Nephron (organoid): ENCODE measurements around the gene STAT5A.
A peak's percentile ranks its signal among the peaks of the same experiment; 100 is the strongest.

Experiments
- H3K27ac Mint-ChIP-seq, 3 experiments: 2 replicates each; pipeline ENCODE4 v1.8.0; 2020; ENCODE audit warnings: mixed read lengths in 3 of 3, mild to moderate bottlenecking in 2 of 3, moderate library complexity in 1 of 3
- H3K27me3 Mint-ChIP-seq: 2 replicates; pipeline ENCODE4 v1.8.0; 2021; ENCODE audit warnings: low read depth, mild to moderate bottlenecking, moderate library complexity, mixed read lengths
- H3K36me3 Mint-ChIP-seq: 2 replicates; pipeline ENCODE4 v1.8.0; 2020; ENCODE audit warnings: low read depth, mixed read lengths
- H3K4me1 Mint-ChIP-seq: 2 replicates; pipeline ENCODE4 v1.8.0; 2020; ENCODE audit warnings: mixed read lengths
- H3K4me3 Mint-ChIP-seq, 3 experiments: 2 replicates each; pipeline ENCODE4 v1.8.0; 2020; ENCODE audit warnings: mild to moderate bottlenecking in 3 of 3, mixed read lengths in 3 of 3, moderate library complexity in 2 of 3
- H3K9me3 Mint-ChIP-seq: 2 replicates; pipeline ENCODE4 v1.8.0; 2020; ENCODE audit warnings: mixed read lengths
- TF ChIP-seq, protein P1 (sequence below), 3 experiments: fragments of 200-600 bp; sonication (generic); IDR thresholded peaks; one replicate each; pipeline ENCODE4 v1.5.0; 2021; ENCODE audit warnings: antibody characterized with exemption in 3 of 3; ENCODE audit not compliant: unreplicated experiment in 3 of 3

Gene STAT5A

DNA sequence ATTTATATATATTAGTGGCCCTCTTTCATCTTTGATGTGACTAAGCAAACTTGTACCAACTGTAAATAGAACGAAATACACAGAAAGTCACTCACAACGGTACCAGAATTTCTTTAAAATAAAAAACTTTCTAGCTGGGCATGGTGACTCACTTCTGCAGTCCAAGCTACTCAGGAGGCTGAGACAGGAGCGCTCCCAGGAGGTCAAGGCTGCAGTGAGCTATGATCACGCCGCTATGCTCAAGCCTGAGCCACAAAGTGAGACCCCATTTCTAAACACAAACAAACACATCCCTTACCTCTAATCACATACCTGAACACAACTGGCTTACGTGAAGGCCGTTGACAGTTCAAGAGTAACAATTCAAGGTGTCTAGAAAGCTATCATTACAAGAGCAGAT is 41.8 kb upstream of the STAT5A start:
- TF ChIP-seq, protein P1, sequence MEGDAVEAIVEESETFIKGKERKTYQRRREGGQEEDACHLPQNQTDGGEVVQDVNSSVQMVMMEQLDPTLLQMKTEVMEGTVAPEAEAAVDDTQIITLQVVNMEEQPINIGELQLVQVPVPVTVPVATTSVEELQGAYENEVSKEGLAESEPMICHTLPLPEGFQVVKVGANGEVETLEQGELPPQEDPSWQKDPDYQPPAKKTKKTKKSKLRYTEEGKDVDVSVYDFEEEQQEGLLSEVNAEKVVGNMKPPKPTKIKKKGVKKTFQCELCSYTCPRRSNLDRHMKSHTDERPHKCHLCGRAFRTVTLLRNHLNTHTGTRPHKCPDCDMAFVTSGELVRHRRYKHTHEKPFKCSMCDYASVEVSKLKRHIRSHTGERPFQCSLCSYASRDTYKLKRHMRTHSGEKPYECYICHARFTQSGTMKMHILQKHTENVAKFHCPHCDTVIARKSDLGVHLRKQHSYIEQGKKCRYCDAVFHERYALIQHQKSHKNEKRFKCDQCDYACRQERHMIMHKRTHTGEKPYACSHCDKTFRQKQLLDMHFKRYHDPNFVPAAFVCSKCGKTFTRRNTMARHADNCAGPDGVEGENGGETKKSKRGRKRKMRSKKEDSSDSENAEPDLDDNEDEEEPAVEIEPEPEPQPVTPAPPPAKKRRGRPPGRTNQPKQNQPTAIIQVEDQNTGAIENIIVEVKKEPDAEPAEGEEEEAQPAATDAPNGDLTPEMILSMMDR (IDR thresholded peaks at IDR 0.05; ENCODE audit: unreplicated experiment in 3 of 3): no peak
- Mint-ChIP-seq H3K27ac (no peak overlapping the region), H3K4me1 (peaks cover 14% of the 10 kb centered on the region), H3K27me3 (no peaks in the 10 kb centered on the region), H3K9me3 (no peaks in the 10 kb centered on the region), H3K4me3 (no peak overlapping the region), H3K36me3 (no peaks in the 10 kb centered on the region)

DNA sequence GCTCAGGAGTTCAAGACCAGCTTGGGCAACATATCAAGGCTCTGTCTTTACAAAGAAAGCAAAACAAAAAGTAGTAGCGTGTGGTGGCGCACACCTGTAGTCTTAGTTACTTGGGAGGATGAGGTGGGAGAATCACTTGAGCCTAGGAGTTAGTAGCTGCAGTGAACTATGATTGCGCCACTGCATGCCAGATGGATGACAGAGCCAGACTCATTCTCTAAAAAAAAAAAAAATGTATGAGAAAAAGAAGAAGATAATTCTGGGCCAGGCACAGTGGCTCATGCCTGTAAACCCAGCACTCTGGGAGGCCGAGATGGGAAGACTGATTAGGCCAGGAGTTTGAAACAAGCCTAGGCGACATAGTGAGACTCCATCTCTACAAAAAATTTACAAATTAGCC is 40.6 kb upstream of the STAT5A start:
- TF ChIP-seq, protein P1 (IDR thresholded peaks at IDR 0.05; ENCODE audit: unreplicated experiment in 3 of 3): no peak
- H3K4me3 Mint-ChIP-seq: no peak overlapping the region
- peak overlapping the region in 1 of 3 experiments; percentile 20 for H3K27ac Mint-ChIP-seq
- no peaks in the 10 kb centered on the region for H3K36me3 Mint-ChIP-seq
- no peaks in the 10 kb centered on the region for H3K9me3 Mint-ChIP-seq
- H3K27me3 Mint-ChIP-seq: no peaks in the 10 kb centered on the region
- H3K4me1 Mint-ChIP-seq: peaks cover 14% of the 10 kb centered on the region

DNA sequence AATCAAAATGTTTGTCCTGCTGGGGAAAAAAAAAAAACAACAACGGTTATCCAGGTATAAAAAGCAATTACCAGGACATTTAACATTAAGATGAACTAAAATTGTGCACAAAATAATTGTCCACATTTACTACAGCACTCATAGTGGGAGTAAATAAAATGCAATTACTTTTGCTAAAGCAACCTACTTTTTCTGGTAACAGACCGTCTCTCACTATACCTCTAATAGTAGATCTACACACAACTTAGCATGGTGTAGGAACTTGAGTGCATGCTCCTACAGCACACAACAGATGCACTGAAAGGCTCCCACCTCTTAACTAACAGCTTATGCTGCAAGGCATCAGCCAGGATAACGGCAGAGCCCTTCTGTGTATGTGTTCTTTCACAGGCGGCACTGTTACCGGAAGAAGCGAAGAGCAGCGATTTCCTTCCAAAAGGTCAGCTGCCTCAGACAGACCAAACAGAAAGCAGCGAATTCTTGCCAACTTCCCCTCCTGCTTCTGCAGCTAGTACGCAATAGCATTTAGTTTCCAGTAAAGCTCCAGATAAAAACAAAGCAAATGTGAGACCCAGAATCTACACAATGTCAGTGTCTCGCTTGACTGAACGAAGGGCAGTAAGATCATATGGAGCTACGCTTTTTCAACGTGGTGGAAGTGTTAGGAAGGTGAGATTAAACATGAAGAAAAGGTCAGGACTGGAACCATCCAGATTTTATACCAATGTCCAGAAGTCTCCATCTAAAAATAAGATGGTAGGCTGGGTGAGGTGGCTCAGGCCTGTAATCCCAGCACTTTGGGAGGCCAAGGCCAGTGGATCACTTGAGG is 39.7 kb upstream of the STAT5A start:
- peaks cover 14% of the 10 kb centered on the region for H3K4me1 Mint-ChIP-seq
- H3K27ac Mint-ChIP-seq: peak overlapping the region; percentile 79 to 95 (median 95)

DNA sequence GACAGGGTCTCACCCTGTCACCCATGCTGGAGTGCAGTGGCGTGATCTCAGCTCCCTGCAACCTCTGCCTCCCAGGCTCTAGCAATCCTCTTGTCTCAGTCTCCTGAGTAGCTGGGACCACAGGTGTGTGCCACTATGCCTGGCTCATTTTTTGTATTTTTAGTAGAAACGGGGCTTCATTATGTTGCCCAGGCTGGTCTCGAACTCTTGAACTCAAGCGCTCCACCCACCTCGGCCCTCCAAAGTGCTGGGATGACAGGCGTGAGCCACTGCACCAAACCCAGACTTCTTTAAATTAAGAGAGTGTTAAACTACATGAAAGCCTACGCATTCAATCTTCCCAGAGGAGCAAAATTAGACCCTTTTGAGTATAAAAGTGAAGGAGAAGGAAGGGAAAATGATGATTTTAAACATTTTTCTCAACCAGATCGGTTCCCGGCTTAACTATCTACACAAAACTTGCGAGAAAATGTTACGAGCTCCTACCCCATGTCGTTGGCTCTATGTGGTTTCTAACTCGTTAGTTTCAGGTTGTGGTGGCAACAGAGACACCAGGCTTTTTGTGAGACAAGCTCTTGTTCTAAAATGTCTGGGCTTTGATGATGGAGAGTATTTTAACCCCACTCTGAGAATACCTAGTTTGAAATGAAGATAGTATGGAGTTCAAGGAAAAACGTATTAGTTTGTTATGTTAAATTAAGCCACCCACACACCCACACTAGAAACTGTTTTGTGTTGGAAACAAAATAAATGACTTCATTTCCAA is 38.4 kb upstream of the STAT5A start:
- Mint-ChIP-seq H3K9me3 (no peaks in the 10 kb centered on the region), H3K36me3 (no peaks in the 10 kb centered on the region)

More for the DNA sequence above, 39.7 kb upstream of the STAT5A start:
- H3K36me3 Mint-ChIP-seq: no peaks in the 10 kb centered on the region
- H3K9me3 Mint-ChIP-seq: no peaks in the 10 kb centered on the region
- TF ChIP-seq, protein P1 (IDR thresholded peaks at IDR 0.05; ENCODE audit: unreplicated experiment in 3 of 3): no peak
- no peaks in the 10 kb centered on the region for H3K27me3 Mint-ChIP-seq
- peak overlapping the region in 2 of 3 experiments; percentile 65 to 66 for H3K4me3 Mint-ChIP-seq

DNA sequence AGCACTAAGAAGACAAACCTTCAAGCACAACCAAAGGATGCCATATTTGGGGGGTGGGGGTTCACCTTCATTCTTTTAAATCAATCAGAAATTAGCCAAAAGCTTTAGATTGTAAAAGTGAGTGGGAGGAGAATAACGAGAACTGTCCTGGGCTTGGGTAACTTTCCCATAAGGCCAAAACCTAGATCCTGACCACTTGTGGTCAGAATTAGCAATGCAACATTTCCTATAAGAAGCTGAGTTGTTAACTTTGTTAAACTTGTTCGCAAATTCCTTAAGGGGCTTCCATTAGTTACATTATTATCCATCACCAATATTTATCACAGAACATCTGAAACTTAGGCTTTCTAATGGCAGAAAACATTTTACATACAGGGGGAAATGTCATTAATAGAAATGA is 37.2 kb upstream of the STAT5A start:
- Mint-ChIP-seq H3K9me3 (no peaks in the 10 kb centered on the region), H3K27ac (no peak overlapping the region), H3K4me1 (peaks cover 13% of the 10 kb centered on the region), H3K36me3 (no peaks in the 10 kb centered on the region), H3K27me3 (no peaks in the 10 kb centered on the region), H3K4me3 (no peak overlapping the region)
- TF ChIP-seq, protein P1 (IDR thresholded peaks at IDR 0.05; ENCODE audit: unreplicated experiment in 3 of 3): peak in 2 of 3 experiments; percentile 15 to 31

More for the DNA sequence above, 38.4 kb upstream of the STAT5A start:
- Mint-ChIP-seq H3K27me3 (no peaks in the 10 kb centered on the region), H3K27ac (peak overlapping the region in 1 of 3 experiments; percentile 6), H3K4me1 (peaks cover 13% of the 10 kb centered on the region), H3K4me3 (no peak overlapping the region)
- TF ChIP-seq, protein P1 (IDR thresholded peaks at IDR 0.05; ENCODE audit: unreplicated experiment in 3 of 3): no peak
